ENCODE results near the gene ZNF77. TPM values are rescaled to one million over a fixed set of nuclear protein-coding genes. Genes with fewer than 3 reads are reported as not detected.

The ZNF77 gene
- total and polyA plus RNA-seq, 2 donors (not counting 1 experiment from before 2014, with no cell fraction given): 4.0 to 6.4 TPM

GRCh38 chr19:2902590-2903218 is 42.1 kb downstream of the ZNF77 start:
- Histone ChIP-seq H3K27me3 (replicated peaks in 1 of 4; ENCODE audit: control extremely low read depth in 1 of 4, control insufficient read depth in 3 of 4, insufficient read depth in 4 of 4, low read length in 3 of 4) (no peaks in the 10 kb centered on the region), H3K9ac (ENCODE audit: low read length) (no peak overlapping the region), H3K4me2 (replicated peaks; ENCODE audit: low read depth, low read length, poor library complexity, severe bottlenecking) (no peak overlapping the region), H4K20me1 (ENCODE audit: control insufficient read depth, insufficient read depth, low read length, poor library complexity, severe bottlenecking) (no peaks in the 10 kb centered on the region), H3K4me3 (ENCODE audit: control extremely low read depth in 1 of 5, extremely low read depth in 1 of 5, insufficient read depth in 1 of 5, low read depth in 2 of 5, low read length in 4 of 5) (no peak overlapping the region), H3K27ac (ENCODE audit: low read length in 2 of 2) (no peak overlapping the region), H3K79me2 (ENCODE audit: control insufficient read depth, insufficient read depth, low read length) (peaks cover 59% of the 10 kb centered on the region), H3K9me3 (ENCODE audit: control extremely low read depth in 1 of 3, control insufficient read depth in 2 of 3, insufficient read depth in 1 of 3, low read length in 2 of 3) (no peaks in the 10 kb centered on the region), H2AFZ (ENCODE audit: insufficient read depth, low read depth, low read length, poor library complexity, severe bottlenecking) (no peak overlapping the region), H3K4me1 (ENCODE audit: control insufficient read depth in 2 of 2, insufficient read depth in 2 of 2, low read length in 2 of 2) (peaks cover 6 to 14% of the 10 kb centered on the region in 2 donors), H3K36me3 (replicated peaks in 1 of 2; ENCODE audit: control extremely low read depth in 1 of 2, control insufficient read depth in 1 of 2, extremely low read depth in 1 of 2, insufficient read depth in 2 of 2, low read length in 1 of 2) (peaks cover 0 to 3% of the 10 kb centered on the region in 2 experiments)
- H3K4me1 Mint-ChIP-seq: peaks cover 18% of the 10 kb centered on the region
- H3K9me3 Mint-ChIP-seq (ENCODE audit: insufficient read depth): no peaks in the 10 kb centered on the region
- ChIA-PET CTCF (no interaction called here), POLR2A (no interaction called here)
- H3K27ac Mint-ChIP-seq: no peak overlapping the region
- TF ChIP-seq, protein P1, sequence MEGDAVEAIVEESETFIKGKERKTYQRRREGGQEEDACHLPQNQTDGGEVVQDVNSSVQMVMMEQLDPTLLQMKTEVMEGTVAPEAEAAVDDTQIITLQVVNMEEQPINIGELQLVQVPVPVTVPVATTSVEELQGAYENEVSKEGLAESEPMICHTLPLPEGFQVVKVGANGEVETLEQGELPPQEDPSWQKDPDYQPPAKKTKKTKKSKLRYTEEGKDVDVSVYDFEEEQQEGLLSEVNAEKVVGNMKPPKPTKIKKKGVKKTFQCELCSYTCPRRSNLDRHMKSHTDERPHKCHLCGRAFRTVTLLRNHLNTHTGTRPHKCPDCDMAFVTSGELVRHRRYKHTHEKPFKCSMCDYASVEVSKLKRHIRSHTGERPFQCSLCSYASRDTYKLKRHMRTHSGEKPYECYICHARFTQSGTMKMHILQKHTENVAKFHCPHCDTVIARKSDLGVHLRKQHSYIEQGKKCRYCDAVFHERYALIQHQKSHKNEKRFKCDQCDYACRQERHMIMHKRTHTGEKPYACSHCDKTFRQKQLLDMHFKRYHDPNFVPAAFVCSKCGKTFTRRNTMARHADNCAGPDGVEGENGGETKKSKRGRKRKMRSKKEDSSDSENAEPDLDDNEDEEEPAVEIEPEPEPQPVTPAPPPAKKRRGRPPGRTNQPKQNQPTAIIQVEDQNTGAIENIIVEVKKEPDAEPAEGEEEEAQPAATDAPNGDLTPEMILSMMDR (IDR thresholded peaks at IDR 0.05): no peak
- TF ChIP-seq EZH2 (IDR thresholded peaks at IDR 0.05; ENCODE audit: borderline replicate concordance, insufficient read depth, low read depth, low read length, poor library complexity, severe bottlenecking): no peak
- peak overlapping the region; percentile 70 for H3K4me3 Mint-ChIP-seq
- no peak for ATAC-seq (ENCODE audit: low read depth)
- 88% methylated on average over 13 of the region's 13 CpGs for WGBS (ENCODE audit: insufficient coverage)
- intact Hi-C loops (cut with micrococcal nuclease): no loop called here
- DNase-seq: no peak
- H3K27me3 Mint-ChIP-seq: no peaks in the 10 kb centered on the region

Data from B cell (primary cell).